Esophagus squamous epithelium (tissue), 4 donors: ENCODE data around the gene KAZALD1.

Source experiments
- CTCF ChIP-seq, 6 experiments: fragments of 450-650 bp in 4 of 6; fragments of 200-600 bp in 2 of 6; sonication (generic) in 2 of 6; IDR thresholded peaks; one replicate each; pipeline ENCODE4 v1.5.1; 2016 to 2019; ENCODE audit warnings: antibody characterized with exemption in 6 of 6, mild to moderate bottlenecking in 4 of 6, moderate library complexity in 4 of 6
- POLR2A ChIP-seq, 4 donors: fragments of 450-650 bp; IDR thresholded peaks; one replicate each; pipeline ENCODE4 v1.6.1; 2017; ENCODE audit warnings: antibody characterized with exemption in 4 of 4, mild to moderate bottlenecking in 4 of 4, moderate library complexity in 3 of 4

GRCh38 chr10:101040851-101041250 is 20.9 kb upstream of the KAZALD1 start:
- TF ChIP-seq CTCF (IDR thresholded peaks at IDR 0.05) = no peak
- no peak for TF ChIP-seq POLR2A (IDR thresholded peaks at IDR 0.05)
